ENCODE data around the gene ABCA1. TPM values are rescaled to one million over a fixed set of nuclear protein-coding genes. Genes with fewer than 3 reads are reported as not detected.
A peak's percentile ranks its signal among the peaks of the same experiment; 100 is the strongest.

ABCA1 gene
- total and polyA plus RNA-seq, 2 donors (not counting 1 experiment from before 2014, with no cell fraction given): 11.5 to 60.4 TPM

GRCh38 chr9:104740621-104741020, 187.3 kb downstream of the ABCA1 start:
- no peaks in the 10 kb centered on the region for H4K20me1 ChIP-seq (ENCODE audit: control insufficient read depth, extremely low read depth, insufficient read depth, low read length)
- no peak overlapping the region for H3K27ac ChIP-seq (ENCODE audit: insufficient read depth, low read length)
- peak overlapping the region; percentile 20 for H3K4me2 ChIP-seq (ENCODE audit: extremely low read depth, insufficient read depth, low read length)
- H3K9me3 ChIP-seq (ENCODE audit: control insufficient read depth, insufficient read depth, low read depth, low read length): no peaks in the 10 kb centered on the region
- TF ChIP-seq EZH2 (IDR thresholded peaks at IDR 0.05; ENCODE audit: low read length, missing control alignments) (no peak), CTCF (conservative IDR thresholded peaks at IDR 0.05 in 1 of 2, IDR thresholded peaks at IDR 0.05 in 1 of 2; ENCODE audit: low read depth in 1 of 2, low read length in 2 of 2) (no peak)
- H3K4me3 ChIP-seq (replicated peaks in 1 of 4; ENCODE audit: control extremely low read depth in 1 of 4, insufficient read depth in 1 of 4, low read depth in 3 of 4, low read length in 4 of 4): no peak overlapping the region
- H3K79me2 ChIP-seq (ENCODE audit: control insufficient read depth, insufficient read depth, low read length): no peaks in the 10 kb centered on the region
- H3K4me1 ChIP-seq (ENCODE audit: control insufficient read depth, extremely low read depth, insufficient read depth, low read length): no peaks in the 10 kb centered on the region
- DNase-seq (ENCODE audit: low read depth in 2 of 2): peak in 1 of 2 donors; percentile 69
- H2AFZ ChIP-seq (ENCODE audit: low read length): peak overlapping the region; percentile 1
- no peaks in the 10 kb centered on the region for H3K36me3 ChIP-seq (ENCODE audit: control insufficient read depth, insufficient read depth, low read length)
- no peak overlapping the region for H3K9ac ChIP-seq (ENCODE audit: insufficient read depth, low read length)
- H3K27me3 ChIP-seq (ENCODE audit: control insufficient read depth, insufficient read depth, low read length): no peaks in the 10 kb centered on the region

- DNase-seq (ENCODE audit: low read depth in 2 of 2): no peak
- H3K9me3 ChIP-seq (ENCODE audit: control insufficient read depth, insufficient read depth, low read depth, low read length): no peaks in the 10 kb centered on the region
- H3K79me2 ChIP-seq (ENCODE audit: control insufficient read depth, insufficient read depth, low read length): no peaks in the 10 kb centered on the region
- no peaks in the 10 kb centered on the region for H3K27me3 ChIP-seq (ENCODE audit: control insufficient read depth, insufficient read depth, low read length)
- no peak overlapping the region for H3K4me2 ChIP-seq (ENCODE audit: extremely low read depth, insufficient read depth, low read length)
- no peaks in the 10 kb centered on the region for H3K36me3 ChIP-seq (ENCODE audit: control insufficient read depth, insufficient read depth, low read length)
- no peak overlapping the region for H3K4me3 ChIP-seq (replicated peaks in 1 of 4; ENCODE audit: control extremely low read depth in 1 of 4, insufficient read depth in 1 of 4, low read depth in 3 of 4, low read length in 4 of 4)
- no peak overlapping the region for H3K27ac ChIP-seq (ENCODE audit: insufficient read depth, low read length)
- no peaks in the 10 kb centered on the region for H3K4me1 ChIP-seq (ENCODE audit: control insufficient read depth, extremely low read depth, insufficient read depth, low read length)
- TF ChIP-seq EZH2 (IDR thresholded peaks at IDR 0.05; ENCODE audit: low read length, missing control alignments) (no peak), CTCF (conservative IDR thresholded peaks at IDR 0.05 in 1 of 2, IDR thresholded peaks at IDR 0.05 in 1 of 2; ENCODE audit: low read depth in 1 of 2, low read length in 2 of 2) (no peak)
- no peaks in the 10 kb centered on the region for H4K20me1 ChIP-seq (ENCODE audit: control insufficient read depth, extremely low read depth, insufficient read depth, low read length)
- no peak overlapping the region for H2AFZ ChIP-seq (ENCODE audit: low read length)
- no peak overlapping the region for H3K9ac ChIP-seq (ENCODE audit: insufficient read depth, low read length)
Observed at GRCh38 chr9:104738452-104738851, 189.5 kb downstream of the ABCA1 start.

Other genes starting within 250 kb of the ABCA1 start
- gene OR13D1, start 233.6 kb downstream of the ABCA1 start, total RNA-seq: not detected in 2 replicates
- gene OR13D1, start 233.6 kb downstream of the ABCA1 start, polyA plus RNA-seq: not detected in 2 replicates
- 16.7 and 32.5 TPM in 2 replicates for gene NIPSNAP3A, start 180.5 kb downstream of the ABCA1 start, total RNA-seq
- gene NIPSNAP3A, start 180.5 kb downstream of the ABCA1 start, polyA plus RNA-seq: 37.9 and 67.8 TPM in 2 replicates
- 0.77 and 2.3 TPM in 2 replicates for gene NIPSNAP3B, start 164.0 kb downstream of the ABCA1 start, total RNA-seq
- 0.67 and 2.1 TPM in 2 replicates for gene NIPSNAP3B, start 164.0 kb downstream of the ABCA1 start, polyA plus RNA-seq

Measured in fibroblast of lung (primary cell).